IMR-90 (cell line): ENCODE data around the gene VPS4B. TPM values are rescaled to one million over a fixed set of nuclear protein-coding genes. Genes with fewer than 3 reads are reported as not detected.

ENCODE experiments used
- ATAC-seq: fragments of 200-7000 bp; cut with Tn5 transposase; 2 replicates; pipeline ENCODE4 v1.9.1; 2020; ENCODE audit warnings: low read depth, mild to moderate bottlenecking, moderate library complexity
- BruUV-seq: library from RNA; stranded (reverse); fragments of 400-500 nt; replicated peaks from 2 replicates; lab custom pipeline; 2021; lab: Mats Ljungman, UMichigan
- CTCF ChIA-PET: fragments of 300-600 bp; formaldehyde crosslinking; extraction: SDS; loops from one replicate; lab custom pipeline; 2021; ENCODE audit warnings: antibody characterized with exemption; lab: Yijun Ruan, JAX
- POLR2A ChIA-PET: fragments of 300-600 bp; sonication (Branson Sonifier 250); formaldehyde crosslinking; loops from one replicate; lab custom pipeline; 2022; ENCODE audit warnings: antibody characterized with exemption; ENCODE audit not compliant: unreplicated experiment; lab: Charles Lee
- DNase-seq: peaks from one replicate; pipeline ENCODE4 v3.0.0; 2013
- H2AFZ ChIP-seq: replicated peaks from 2 replicates; pipeline ENCODE3; 2013; ENCODE audit warnings: low read length, mild to moderate bottlenecking; ENCODE audit not compliant: poor library complexity
- H2AK5ac ChIP-seq: 2 replicates; pipeline ENCODE4 v1.6.1; 2013; ENCODE audit warnings: low read depth, low read length, inconsistent platforms
- H2AK9ac ChIP-seq: replicated peaks from 2 replicates; pipeline ENCODE3; 2013; ENCODE audit warnings: mild to moderate bottlenecking, low read depth, low read length, moderate library complexity; ENCODE audit not compliant: poor library complexity
- H2BK120ac ChIP-seq: 2 replicates; pipeline ENCODE4 v1.6.1; 2013; ENCODE audit warnings: low read depth, low read length, inconsistent platforms
- H2BK15ac ChIP-seq: 3 replicates; pipeline ENCODE4 v1.6.1; 2013; ENCODE audit warnings: low read depth, low read length, inconsistent platforms
- H2BK20ac ChIP-seq: 2 replicates; pipeline ENCODE4 v1.6.1; 2013; ENCODE audit warnings: low read depth, mild to moderate bottlenecking, inconsistent platforms, low read length, moderate library complexity
- H2BK5ac ChIP-seq: 2 replicates; pipeline ENCODE4 v1.6.1; 2013; ENCODE audit warnings: mild to moderate bottlenecking, low read depth, low read length, inconsistent platforms; ENCODE audit not compliant: poor library complexity, severe bottlenecking
- H3K14ac ChIP-seq: replicated peaks from 2 replicates; pipeline ENCODE4 v1.6.1; 2013; ENCODE audit warnings: low read depth, low read length, inconsistent platforms
- H3K18ac ChIP-seq: 2 replicates; pipeline ENCODE4 v1.6.1; 2013; ENCODE audit warnings: low read depth, low read length, control low read depth
- H3K23ac ChIP-seq: 2 replicates; pipeline ENCODE4 v1.6.1; 2013; ENCODE audit warnings: low read depth, low read length, inconsistent platforms
- H3K27ac ChIP-seq: 2 replicates; pipeline ENCODE4 v1.5.1; 2013; ENCODE audit warnings: mild to moderate bottlenecking, control low read depth, low read length; ENCODE audit not compliant: insufficient read depth
- H3K27me3 ChIP-seq: 2 replicates; pipeline ENCODE4 v1.6.1; 2013; ENCODE audit warnings: low read length; ENCODE audit not compliant: control insufficient read depth, insufficient read depth
- H3K36me3 ChIP-seq: 2 replicates; pipeline ENCODE4 v1.6.1; 2013; ENCODE audit warnings: low read length, mixed read lengths; ENCODE audit not compliant: control insufficient read depth, insufficient read depth
- H3K4ac ChIP-seq: 2 replicates; pipeline ENCODE4 v1.6.1; 2013; ENCODE audit warnings: low read depth, low read length, inconsistent platforms
- H3K4me1 ChIP-seq: 2 replicates; pipeline ENCODE4 v1.6.1; 2013; ENCODE audit warnings: low read length, mixed read lengths; ENCODE audit not compliant: control insufficient read depth, insufficient read depth
- H3K4me2 ChIP-seq: 2 replicates; pipeline ENCODE4 v1.6.1; 2013; ENCODE audit warnings: low read depth, mild to moderate bottlenecking, control low read depth, low read length, moderate library complexity
- H3K4me3 ChIP-seq: 2 replicates; pipeline ENCODE4 v1.5.1; 2013; ENCODE audit warnings: low read depth, mild to moderate bottlenecking, control low read depth, low read length, moderate library complexity; ENCODE audit not compliant: insufficient read depth
- H3K56ac ChIP-seq: 2 replicates; pipeline ENCODE4 v1.6.1; 2013; ENCODE audit warnings: low read length, inconsistent platforms; ENCODE audit not compliant: insufficient read depth; ENCODE audit errors: extremely low read depth
- H3K79me1 ChIP-seq, 2 experiments: 2 replicates each; pipeline ENCODE4 v1.6.1; 2013; ENCODE audit warnings: low read length in 2 of 2, inconsistent platforms in 1 of 2, low read depth in 1 of 2
- H3K9ac ChIP-seq: 2 replicates; pipeline ENCODE4 v1.6.1; 2013; ENCODE audit warnings: low read depth, low read length, control low read depth
- H3K9me1 ChIP-seq: 2 replicates; pipeline ENCODE4 v1.6.1; 2013; ENCODE audit warnings: low read length, inconsistent platforms; ENCODE audit not compliant: insufficient read depth
- H3K9me3 ChIP-seq: 2 replicates; pipeline ENCODE4 v1.6.1; 2013; ENCODE audit warnings: low read length; ENCODE audit not compliant: control insufficient read depth, insufficient read depth
- H4K20me1 ChIP-seq: 2 replicates; pipeline ENCODE4 v1.6.1; 2013; ENCODE audit warnings: low read length, inconsistent platforms; ENCODE audit not compliant: insufficient read depth
- H4K5ac ChIP-seq: 2 replicates; pipeline ENCODE4 v1.6.1; 2013; ENCODE audit warnings: mild to moderate bottlenecking, low read depth, low read length, control low read depth
- H4K8ac ChIP-seq, 2 experiments: 2 replicates each; pipeline ENCODE4 v1.6.1; 2013; ENCODE audit warnings: low read depth in 2 of 2, low read length in 2 of 2, control low read depth in 1 of 2, inconsistent platforms in 1 of 2
- H4K91ac ChIP-seq: 2 replicates; pipeline ENCODE4 v1.6.1; 2013; ENCODE audit warnings: low read depth, low read length, inconsistent platforms; ENCODE audit not compliant: insufficient read depth
- CHD1 ChIP-seq: IDR thresholded peaks from 2 replicates; pipeline ENCODE4 v1.6.1; 2012; ENCODE audit warnings: low read depth, low read length, improper control_type of control experiment
- CTCF ChIP-seq: conservative IDR thresholded peaks from 2 replicates; pipeline ENCODE4 v1.5.1; 2012; ENCODE audit warnings: mild to moderate bottlenecking, low read depth, low read length, improper control_type of control experiment
- FOS ChIP-seq: fragments of 150-350 bp; IDR thresholded peaks from 2 replicates; pipeline ENCODE4 v1.6.1; 2016; ENCODE audit warnings: low read depth, low read length
- MAZ ChIP-seq: IDR thresholded peaks from 2 replicates; pipeline ENCODE4 v1.6.1; 2012; ENCODE audit warnings: low read depth, mild to moderate bottlenecking, low read length, improper control_type of control experiment, moderate library complexity, borderline replicate concordance
- MXI1 ChIP-seq: IDR thresholded peaks from 2 replicates; pipeline ENCODE4 v1.6.1; 2012; ENCODE audit warnings: low read depth, mild to moderate bottlenecking, low read length, moderate library complexity, borderline replicate concordance
- POLR2A ChIP-seq: IDR thresholded peaks from 2 replicates; pipeline ENCODE4 v1.6.1; 2012; ENCODE audit warnings: mild to moderate bottlenecking, low read depth, low read length
- RCOR1 ChIP-seq: IDR thresholded peaks from 2 replicates; pipeline ENCODE4 v1.6.1; 2012; ENCODE audit warnings: mild to moderate bottlenecking, low read length, improper control_type of control experiment; ENCODE audit not compliant: insufficient replicate concordance
- RFX5 ChIP-seq: IDR thresholded peaks from 2 replicates; pipeline ENCODE4 v1.8.0; 2012; ENCODE audit warnings: low read depth, mild to moderate bottlenecking, low read length, moderate library complexity
- WGBS, 2 experiments: methylation state at CpG; one replicate each; pipeline versions ENCODE4 v1.1.5 to v1.1.7; 2013; ENCODE audit warnings: missing lambda C conversion rate in 2 of 2; ENCODE audit not compliant: insufficient read length in 1 of 2; ENCODE audit errors: extremely low coverage in 2 of 2; 5-methylcytosine and 5-hydroxymethylcytosine counted together
- dilution Hi-C: fragments of 300-500 bp; cut with HindIII; formaldehyde crosslinking; loops from one replicate; pipeline ENCODE4 v1.14.3; 2018; ENCODE audit warnings: low sequenced_read_pairs; ENCODE audit not compliant: unreplicated experiment
- in situ Hi-C: fragments of 300-500 bp; cut with MboI; formaldehyde crosslinking; loops from 3 replicates; pipeline ENCODE4 v1.14.3; 2019; ENCODE audit warnings: low sequenced_read_pairs, inconsistent platforms, mixed read lengths
- intact Hi-C: fragments of 100-400 bp; cut with micrococcal nuclease; formaldehyde crosslinking; loops from 2 replicates; pipeline ENCODE4 v1.10.0; 2022
- polyA plus RNA-seq, 3 experiments: library from polyadenylated mRNA; depleted of rRNA; stranded (reverse); fragments of >200 nt; gene quantifications; 2 replicates each; pipeline ENCODE4 v1.2.3, GENCODE V29; 2012; ENCODE audit warnings: low replicate concordance in 1 of 3
- total RNA-seq: library from RNA; depleted of rRNA; stranded (reverse); fragments of >200 nt; gene quantifications from 2 replicates; pipeline ENCODE4 v1.2.3, GENCODE V29; 2012
- TF ChIP-seq, protein P1 (sequence below): fragments of 150-350 bp; IDR thresholded peaks from 2 replicates; pipeline ENCODE4 v1.6.1; 2017; ENCODE audit warnings: mild to moderate bottlenecking, antibody characterized with exemption, low read length, low read depth

The VPS4B gene
- total and polyA plus RNA-seq, 2 of the 4 experiments (the other 2 are of a cell fraction) = 16.2 to 31.5 TPM

DNA sequence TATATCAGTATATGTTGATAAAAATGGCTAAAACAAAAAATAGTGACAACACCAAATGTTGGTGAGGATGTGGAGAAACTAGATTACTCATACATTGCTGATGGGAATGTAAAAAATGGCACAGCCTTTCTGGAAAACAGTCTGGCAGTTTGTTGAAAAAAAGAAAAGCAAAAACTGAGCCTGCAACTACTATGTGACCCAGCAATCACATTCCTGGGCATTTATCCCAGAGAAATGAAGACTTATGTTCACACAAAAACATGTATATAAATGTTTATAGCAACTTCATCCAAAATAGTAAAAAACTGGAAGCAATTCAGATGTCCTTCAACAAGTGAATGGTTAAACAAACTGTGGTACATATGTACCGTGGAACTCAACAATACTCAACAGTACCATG, 47.7 kb downstream of the VPS4B start:
- ATAC-seq = peak; percentile 63
- Histone ChIP-seq H3K79me1 (no peaks in the 10 kb centered on the region), H2BK20ac (no peak overlapping the region), H2BK15ac (no peak overlapping the region), H3K56ac (no peak overlapping the region), H3K27ac (no peak overlapping the region), H3K4me2 (no peak overlapping the region), H3K9ac (no peak overlapping the region), H4K8ac (no peak overlapping the region), H2BK120ac (no peak overlapping the region), H3K18ac (no peak overlapping the region), H3K4me3 (no peak overlapping the region), H3K9me3 (peaks cover 4% of the 10 kb centered on the region; the same call in 1 of the 2 replicates), H4K20me1 (no peaks in the 10 kb centered on the region), H2AFZ (no peak overlapping the region), H3K14ac (no peak overlapping the region), H3K9me1 (no peaks in the 10 kb centered on the region), H2AK5ac (no peak overlapping the region), H3K4me1 (no peaks in the 10 kb centered on the region), H2BK5ac (no peak overlapping the region), H3K36me3 (no peaks in the 10 kb centered on the region), H3K4ac (no peak overlapping the region), H3K27me3 (no peaks in the 10 kb centered on the region), H3K23ac (no peak overlapping the region), H4K5ac (no peak overlapping the region), H2AK9ac (no peak overlapping the region), H4K91ac (no peak overlapping the region)
- ChIA-PET CTCF (no interaction called here), POLR2A (no interaction called here)
- WGBS, 2 experiments = no CpG with 5 or more reads among the region's 1 CpG
- peak; percentile 63 for DNase-seq
- in situ Hi-C loops = no loop called here
- TF ChIP-seq CHD1 = no peak
- no peak for TF ChIP-seq MAZ
- TF ChIP-seq FOS = no peak
- TF ChIP-seq RFX5 = no peak
- no peak for TF ChIP-seq MXI1
- TF ChIP-seq, protein P1, sequence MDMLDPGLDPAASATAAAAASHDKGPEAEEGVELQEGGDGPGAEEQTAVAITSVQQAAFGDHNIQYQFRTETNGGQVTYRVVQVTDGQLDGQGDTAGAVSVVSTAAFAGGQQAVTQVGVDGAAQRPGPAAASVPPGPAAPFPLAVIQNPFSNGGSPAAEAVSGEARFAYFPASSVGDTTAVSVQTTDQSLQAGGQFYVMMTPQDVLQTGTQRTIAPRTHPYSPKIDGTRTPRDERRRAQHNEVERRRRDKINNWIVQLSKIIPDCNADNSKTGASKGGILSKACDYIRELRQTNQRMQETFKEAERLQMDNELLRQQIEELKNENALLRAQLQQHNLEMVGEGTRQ = no peak
- no peak for TF ChIP-seq POLR2A
- no peak for TF ChIP-seq RCOR1
- TF ChIP-seq CTCF = no peak
- BruUV-seq = no TSS peak
- intact Hi-C loops = no loop called here
- dilution Hi-C loops = no loop called here
